Suprapubic skin (tissue), 4 donors: Measurements from ENCODE around the gene CD68. TPM values are rescaled to one million over a fixed set of nuclear protein-coding genes. Genes with fewer than 3 reads are reported as not detected.
A peak's percentile ranks its signal among the peaks of the same experiment; 100 is the strongest.

Experiments
- DNase-seq, 2 donors: peaks; one replicate each; pipeline ENCODE4 v3.0.0-alpha.2; 2019; ENCODE audit warnings: low spot score in 2 of 2
- H3K27ac ChIP-seq: fragments of 200-600 bp; sonication (generic); one replicate; pipeline ENCODE4 v1.5.1; 2019
- H3K27me3 ChIP-seq: fragments of 200-600 bp; sonication (generic); one replicate; pipeline ENCODE4 v1.5.1; 2019
- H3K36me3 ChIP-seq: fragments of 200-600 bp; sonication (generic); one replicate; pipeline ENCODE4 v1.5.1; 2019
- H3K4me1 ChIP-seq: fragments of 200-600 bp; sonication (generic); one replicate; pipeline ENCODE4 v1.5.1; 2019
- H3K4me3 ChIP-seq: fragments of 200-600 bp; sonication (generic); one replicate; pipeline ENCODE4 v1.5.1; 2019; ENCODE audit warnings: mild to moderate bottlenecking
- H3K9me3 ChIP-seq: fragments of 200-600 bp; sonication (generic); one replicate; pipeline ENCODE4 v1.5.1; 2019
- EP300 ChIP-seq: sonication (generic); formaldehyde crosslinking; IDR thresholded peaks from one replicate; pipeline ENCODE4 v1.6.1; 2017; ENCODE audit warnings: antibody characterized with exemption
- POLR2A ChIP-seq, 2 donors: fragments of 450-650 bp; IDR thresholded peaks; one replicate each; pipeline ENCODE4 v1.6.1; 2017; ENCODE audit warnings: antibody characterized with exemption in 2 of 2, mild to moderate bottlenecking in 2 of 2, moderate library complexity in 2 of 2
- POLR2AphosphoS5 ChIP-seq, 3 donors: sonication (generic); formaldehyde crosslinking; IDR thresholded peaks; one replicate each; pipeline ENCODE4 v1.6.1; 2017; ENCODE audit warnings: antibody characterized with exemption in 3 of 3
- WGBS: methylation state at CpG from one replicate; pipeline ENCODE4 v1.1.5; 2018; 5-methylcytosine and 5-hydroxymethylcytosine counted together
- total RNA-seq, 4 donors: library from RNA; depleted of rRNA; stranded (reverse); fragments of >200 nt; gene quantifications; one replicate each; pipeline ENCODE4 v1.1.0, GENCODE V29; 2016
- TF ChIP-seq, protein P1 (sequence below), 2 donors: fragments of 200-600 bp in 1 of 2; fragments of 450-650 bp in 1 of 2; sonication (generic) in 1 of 2; IDR thresholded peaks; one replicate each; pipeline ENCODE4 v1.5.1; 2016 to 2019; ENCODE audit warnings: antibody characterized with exemption in 2 of 2, mild to moderate bottlenecking in 1 of 2, moderate library complexity in 1 of 2

Gene CD68
- total RNA-seq, 4 donors from 2014 or later: 5.0 to 13.2 (median 9.6) TPM

DNA sequence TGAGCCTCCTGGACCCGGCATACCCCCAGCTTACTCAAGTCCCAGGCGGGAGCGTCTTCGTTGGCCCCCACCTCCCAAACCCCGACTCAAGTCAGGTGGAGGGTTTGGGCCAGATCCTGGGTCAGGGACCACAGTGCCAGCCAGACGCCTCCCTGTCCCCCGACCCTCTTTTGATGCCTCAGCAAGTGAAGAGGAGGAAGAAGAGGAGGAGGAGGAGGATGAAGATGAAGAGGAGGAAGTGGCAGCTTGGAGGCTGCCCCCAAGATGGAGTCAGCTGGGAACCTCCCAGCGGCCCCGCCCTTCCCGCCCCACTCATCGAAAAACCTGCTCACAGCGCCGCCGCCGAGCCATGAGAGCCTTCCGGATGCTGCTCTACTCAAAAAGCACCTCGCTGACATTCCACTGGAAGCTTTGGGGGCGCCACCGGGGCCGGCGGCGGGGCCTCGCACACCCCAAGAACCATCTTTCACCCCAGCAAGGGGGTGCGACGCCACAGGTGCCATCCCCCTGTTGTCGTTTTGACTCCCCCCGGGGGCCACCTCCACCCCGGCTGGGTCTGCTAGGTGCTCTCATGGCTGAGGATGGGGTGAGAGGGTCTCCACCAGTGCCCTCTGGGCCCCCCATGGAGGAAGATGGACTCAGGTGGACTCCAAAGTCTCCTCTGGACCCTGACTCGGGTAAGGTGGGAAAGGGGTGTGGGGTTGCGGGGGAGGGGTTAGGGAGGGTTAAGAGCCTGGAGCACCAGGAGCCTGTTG lies 16.1 kb upstream of the CD68 start:
- peaks cover 44% of the 10 kb centered on the region for H3K4me1 ChIP-seq
- H3K4me3 ChIP-seq: peak overlapping the region; percentile 96
- TF ChIP-seq, protein P1, sequence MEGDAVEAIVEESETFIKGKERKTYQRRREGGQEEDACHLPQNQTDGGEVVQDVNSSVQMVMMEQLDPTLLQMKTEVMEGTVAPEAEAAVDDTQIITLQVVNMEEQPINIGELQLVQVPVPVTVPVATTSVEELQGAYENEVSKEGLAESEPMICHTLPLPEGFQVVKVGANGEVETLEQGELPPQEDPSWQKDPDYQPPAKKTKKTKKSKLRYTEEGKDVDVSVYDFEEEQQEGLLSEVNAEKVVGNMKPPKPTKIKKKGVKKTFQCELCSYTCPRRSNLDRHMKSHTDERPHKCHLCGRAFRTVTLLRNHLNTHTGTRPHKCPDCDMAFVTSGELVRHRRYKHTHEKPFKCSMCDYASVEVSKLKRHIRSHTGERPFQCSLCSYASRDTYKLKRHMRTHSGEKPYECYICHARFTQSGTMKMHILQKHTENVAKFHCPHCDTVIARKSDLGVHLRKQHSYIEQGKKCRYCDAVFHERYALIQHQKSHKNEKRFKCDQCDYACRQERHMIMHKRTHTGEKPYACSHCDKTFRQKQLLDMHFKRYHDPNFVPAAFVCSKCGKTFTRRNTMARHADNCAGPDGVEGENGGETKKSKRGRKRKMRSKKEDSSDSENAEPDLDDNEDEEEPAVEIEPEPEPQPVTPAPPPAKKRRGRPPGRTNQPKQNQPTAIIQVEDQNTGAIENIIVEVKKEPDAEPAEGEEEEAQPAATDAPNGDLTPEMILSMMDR (IDR thresholded peaks at IDR 0.05): no peak
- TF ChIP-seq POLR2A (IDR thresholded peaks at IDR 0.05): no peak
- no peak for TF ChIP-seq EP300
- TF ChIP-seq POLR2AphosphoS5 (IDR thresholded peaks at IDR 0.05): no peak
- H3K27ac ChIP-seq: no peak overlapping the region
- 83% methylated on average over 8 of the region's 30 CpGs for WGBS
- H3K36me3 ChIP-seq: peaks cover 47% of the 10 kb centered on the region
- H3K9me3 ChIP-seq: no peaks in the 10 kb centered on the region
- DNase-seq: no peak
- no peaks in the 10 kb centered on the region for H3K27me3 ChIP-seq

DNA sequence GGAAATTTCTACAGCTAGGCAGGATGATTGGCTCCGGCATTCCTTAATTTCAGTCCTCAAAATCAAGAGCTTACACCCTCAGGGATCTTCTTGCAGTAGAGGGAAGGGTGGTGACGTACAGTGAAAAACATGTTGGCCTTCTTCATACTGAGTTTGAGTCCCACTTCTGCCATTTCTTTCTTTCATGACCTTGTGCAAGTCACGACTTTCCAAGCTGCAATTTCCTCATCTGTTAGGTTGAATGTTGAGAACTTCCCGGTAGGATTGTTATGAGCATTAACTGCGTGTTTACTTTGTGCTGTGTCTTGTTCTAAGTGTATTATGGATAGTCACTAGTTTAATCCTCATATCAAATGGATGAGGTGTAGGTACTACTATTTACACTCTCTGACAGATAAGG lies 9.9 kb upstream of the CD68 start:
- H3K27ac ChIP-seq: no peak overlapping the region
- no peak overlapping the region for H3K4me3 ChIP-seq
- H3K27me3 ChIP-seq: no peaks in the 10 kb centered on the region
- H3K4me1 ChIP-seq: peaks cover 18% of the 10 kb centered on the region
- DNase-seq: no peak
- TF ChIP-seq POLR2AphosphoS5 (IDR thresholded peaks at IDR 0.05) (no peak), EP300 (no peak), POLR2A (IDR thresholded peaks at IDR 0.05) (no peak)
- TF ChIP-seq, protein P1 (IDR thresholded peaks at IDR 0.05): no peak
- no peaks in the 10 kb centered on the region for H3K9me3 ChIP-seq
- WGBS: 81% methylated on average over 5 of the region's 5 CpGs
- peaks cover 65% of the 10 kb centered on the region for H3K36me3 ChIP-seq

DNA sequence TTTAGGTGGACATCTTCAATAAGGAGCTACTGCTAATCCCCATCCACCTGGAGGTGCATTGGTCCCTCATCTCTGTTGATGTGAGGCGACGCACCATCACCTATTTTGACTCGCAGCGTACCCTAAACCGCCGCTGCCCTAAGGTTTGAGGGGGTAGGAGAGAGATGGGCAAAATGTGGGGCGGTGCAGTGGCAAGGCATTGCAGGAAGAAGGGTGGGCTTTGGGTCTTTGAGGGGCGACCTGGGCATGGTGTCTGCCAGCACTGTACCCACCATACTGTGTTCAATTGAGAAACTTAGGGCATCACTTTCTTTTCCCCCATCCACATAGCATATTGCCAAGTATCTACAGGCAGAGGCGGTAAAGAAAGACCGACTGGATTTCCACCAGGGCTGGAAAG lies 9.1 kb upstream of the CD68 start:
- no peak for DNase-seq
- TF ChIP-seq POLR2A (IDR thresholded peaks at IDR 0.05) (no peak), POLR2AphosphoS5 (IDR thresholded peaks at IDR 0.05) (no peak), EP300 (no peak)
- TF ChIP-seq, protein P1 (IDR thresholded peaks at IDR 0.05): no peak
- no peak overlapping the region for H3K4me3 ChIP-seq
- no peaks in the 10 kb centered on the region for H3K9me3 ChIP-seq
- peaks cover 65% of the 10 kb centered on the region for H3K36me3 ChIP-seq
- no peaks in the 10 kb centered on the region for H3K27me3 ChIP-seq
- 95% methylated on average over 10 of the region's 10 CpGs for WGBS
- H3K4me1 ChIP-seq: peaks cover 26% of the 10 kb centered on the region
- H3K27ac ChIP-seq: no peak overlapping the region

DNA sequence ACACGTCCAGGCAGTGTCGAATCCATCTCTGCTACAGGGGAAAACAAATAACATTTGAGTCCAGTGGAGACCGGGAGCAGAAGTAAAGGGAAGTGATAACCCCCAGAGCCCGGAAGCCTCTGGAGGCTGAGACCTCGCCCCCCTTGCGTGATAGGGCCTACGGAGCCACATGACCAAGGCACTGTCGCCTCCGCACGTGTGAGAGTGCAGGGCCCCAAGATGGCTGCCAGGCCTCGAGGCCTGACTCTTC lies 7.2 kb upstream of the CD68 start:
- H3K27me3 ChIP-seq: no peaks in the 10 kb centered on the region
- TF ChIP-seq POLR2A (IDR thresholded peaks at IDR 0.05) (no peak), EP300 (no peak), POLR2AphosphoS5 (IDR thresholded peaks at IDR 0.05) (peak in 1 of 3 donors; percentile 96)
- TF ChIP-seq, protein P1 (IDR thresholded peaks at IDR 0.05): no peak
- peak overlapping the region; percentile 100 for H3K4me3 ChIP-seq
- no peaks in the 10 kb centered on the region for H3K9me3 ChIP-seq
- H3K27ac ChIP-seq: peak overlapping the region; percentile 100
- no peak for DNase-seq
- H3K4me1 ChIP-seq: peaks cover 44% of the 10 kb centered on the region
- 0% methylated on average over 11 of the region's 11 CpGs for WGBS
- peaks cover 65% of the 10 kb centered on the region for H3K36me3 ChIP-seq

DNA sequence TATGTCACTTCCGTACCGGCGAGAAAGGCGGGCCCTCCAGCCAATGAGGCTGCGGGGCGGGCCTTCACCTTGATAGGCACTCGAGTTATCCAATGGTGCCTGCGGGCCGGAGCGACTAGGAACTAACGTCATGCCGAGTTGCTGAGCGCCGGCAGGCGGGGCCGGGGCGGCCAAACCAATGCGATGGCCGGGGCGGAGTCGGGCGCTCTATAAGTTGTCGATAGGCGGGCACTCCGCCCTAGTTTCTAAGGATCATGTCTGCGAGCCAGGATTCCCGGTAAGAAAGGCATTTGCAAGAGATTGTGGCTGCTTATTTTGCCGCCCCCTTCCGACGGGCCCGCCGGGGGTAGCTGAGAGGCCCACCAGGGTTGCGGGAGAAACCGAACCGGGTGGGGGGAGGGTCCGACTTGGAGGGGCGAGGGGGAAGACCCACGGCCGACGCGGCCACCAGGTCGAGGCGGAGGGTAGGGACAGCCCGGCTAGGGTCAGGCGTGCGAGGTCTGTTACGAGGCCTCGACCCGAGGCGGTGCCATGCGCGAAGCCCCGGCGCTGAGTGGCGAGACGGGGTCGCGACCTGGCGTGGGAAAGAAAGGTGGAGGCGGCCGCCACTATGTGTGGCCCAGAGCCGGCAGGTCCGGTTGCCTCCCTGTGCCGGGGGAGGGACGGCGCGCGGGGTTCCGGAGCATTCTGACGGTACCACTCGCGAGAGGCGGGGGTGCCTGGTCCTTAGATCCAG lies 6.7 kb upstream of the CD68 start:
- H3K9me3 ChIP-seq: no peaks in the 10 kb centered on the region
- DNase-seq: peak; percentile 100
- no peaks in the 10 kb centered on the region for H3K27me3 ChIP-seq
- WGBS: under 1% methylated on average over 43 of the region's 73 CpGs
- no peak for TF ChIP-seq EP300
- peak; percentile 96 to 98 (median 97) for TF ChIP-seq POLR2AphosphoS5 (IDR thresholded peaks at IDR 0.05)
- peak; percentile 98 to 99 for TF ChIP-seq POLR2A (IDR thresholded peaks at IDR 0.05)
- TF ChIP-seq, protein P1 (IDR thresholded peaks at IDR 0.05): peak in 1 of 2 donors; percentile 6
- H3K4me1 ChIP-seq: peaks cover 49% of the 10 kb centered on the region
- peak overlapping the region; percentile 100 for H3K4me3 ChIP-seq
- peaks cover 65% of the 10 kb centered on the region for H3K36me3 ChIP-seq
- H3K27ac ChIP-seq: peak overlapping the region; percentile 100
